ENCODE measurements around the gene DSCAM. TPM values are rescaled to one million over a fixed set of nuclear protein-coding genes. Genes with fewer than 3 reads are reported as not detected.

Gene DSCAM
- polyA plus RNA-seq, 4 donors: under 0.01 to 0.22 (median 0.13) TPM; not detected in 1

DNA sequence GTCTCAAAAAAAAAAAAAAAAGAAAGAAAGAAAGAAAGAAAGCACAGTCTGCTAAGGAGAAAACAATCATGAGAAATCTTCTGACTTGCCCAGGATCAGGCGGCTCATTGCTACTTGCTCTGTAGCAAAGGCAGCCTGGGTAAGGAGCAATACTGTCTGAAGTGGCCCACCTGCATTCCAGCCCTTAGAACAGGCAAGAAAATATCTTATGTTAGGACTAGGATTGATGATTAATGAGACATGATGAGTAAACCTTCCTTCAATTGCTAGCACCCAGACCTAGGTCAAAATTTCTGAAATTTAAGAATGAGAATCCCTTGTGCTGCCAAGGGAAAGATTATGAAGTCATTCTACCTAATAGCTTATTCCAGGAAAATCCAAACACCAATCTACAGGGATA, 140.8 kb downstream of the DSCAM start:
- H3K4me3 ChIP-seq (ENCODE audit: low read depth in 1 of 3, low read length in 3 of 3): no peak overlapping the region
- DNase-seq: no peak
- no peak for FAIRE-seq
- no peaks in the 10 kb centered on the region for H3K27me3 ChIP-seq (ENCODE audit: control insufficient read depth in 3 of 3, insufficient read depth in 3 of 3, low read length in 3 of 3)
- no peaks in the 10 kb centered on the region for H3K36me3 ChIP-seq (ENCODE audit: control insufficient read depth in 3 of 3, insufficient read depth in 2 of 3, low read depth in 1 of 3, low read length in 3 of 3)
- H3K4me1 ChIP-seq (ENCODE audit: control insufficient read depth in 3 of 3, insufficient read depth in 2 of 3, low read depth in 1 of 3, low read length in 2 of 3): no peaks in the 10 kb centered on the region
- no peaks in the 10 kb centered on the region for H3K9me3 ChIP-seq (ENCODE audit: control insufficient read depth in 2 of 2, insufficient read depth in 1 of 2, low read depth in 1 of 2, low read length in 1 of 2)
- H3K27ac ChIP-seq (ENCODE audit: low read depth in 1 of 3, low read length in 2 of 3): no peak overlapping the region
- WGBS, 3 donors: 84 to 88% (median 87%) methylated on average over 1 of the region's 1 CpG

DNA sequence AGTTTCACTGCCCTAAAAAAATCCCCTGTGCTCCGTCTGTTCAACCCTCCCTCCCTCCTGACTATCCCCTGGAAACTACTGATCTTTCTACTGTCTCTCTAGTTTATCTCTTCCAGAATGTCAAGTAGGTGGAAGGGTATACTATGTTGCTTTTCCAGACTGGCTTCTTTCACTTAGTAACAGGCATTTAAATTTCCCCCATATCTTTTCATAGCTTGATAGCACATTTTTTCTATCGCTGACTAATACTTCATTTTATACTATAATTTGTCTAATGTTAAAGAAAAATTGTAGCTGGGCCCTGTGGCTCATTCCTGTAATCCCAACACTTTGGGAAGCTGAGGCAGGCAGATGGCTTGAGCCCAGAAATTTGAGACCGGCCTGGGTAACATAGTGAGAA, 142.8 kb downstream of the DSCAM start:
- Histone ChIP-seq H3K36me3 (ENCODE audit: control insufficient read depth in 3 of 3, insufficient read depth in 2 of 3, low read depth in 1 of 3, low read length in 3 of 3) (no peaks in the 10 kb centered on the region), H3K4me3 (ENCODE audit: low read depth in 1 of 3, low read length in 3 of 3) (no peak overlapping the region), H3K27me3 (ENCODE audit: control insufficient read depth in 3 of 3, insufficient read depth in 3 of 3, low read length in 3 of 3) (no peaks in the 10 kb centered on the region), H3K27ac (ENCODE audit: low read depth in 1 of 3, low read length in 2 of 3) (no peak overlapping the region), H3K4me1 (ENCODE audit: control insufficient read depth in 3 of 3, insufficient read depth in 2 of 3, low read depth in 1 of 3, low read length in 2 of 3) (no peaks in the 10 kb centered on the region), H3K9me3 (ENCODE audit: control insufficient read depth in 2 of 2, insufficient read depth in 1 of 2, low read depth in 1 of 2, low read length in 1 of 2) (no peaks in the 10 kb centered on the region)
- FAIRE-seq (no peak), DNase-seq (no peak)
- 73 to 82% (median 76%) methylated on average over 3 of the region's 3 CpGs for WGBS, 3 donors

DNA sequence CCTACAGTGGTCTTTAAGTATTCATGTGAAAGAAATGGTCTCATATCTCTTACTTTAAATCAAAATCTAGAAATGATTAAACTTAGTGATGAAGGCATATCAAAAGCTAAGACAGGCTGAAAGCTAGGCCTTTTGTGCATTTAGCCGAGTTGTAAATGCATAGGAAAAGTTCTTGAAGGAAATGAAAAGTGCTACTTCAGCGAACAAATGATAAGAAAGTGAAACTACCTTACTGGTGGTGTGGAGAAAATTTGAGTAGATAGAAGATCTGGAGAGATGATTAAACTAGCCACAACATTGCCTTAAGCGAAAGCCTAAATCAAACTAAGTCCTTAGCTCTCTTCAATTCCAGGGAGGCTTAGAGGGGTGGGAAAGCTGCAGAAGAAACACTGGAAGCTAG, 147.6 kb downstream of the DSCAM start:
- no peak for FAIRE-seq
- Histone ChIP-seq H3K36me3 (ENCODE audit: control insufficient read depth in 3 of 3, insufficient read depth in 2 of 3, low read depth in 1 of 3, low read length in 3 of 3) (no peaks in the 10 kb centered on the region), H3K27ac (ENCODE audit: low read depth in 1 of 3, low read length in 2 of 3) (no peak overlapping the region), H3K4me3 (ENCODE audit: low read depth in 1 of 3, low read length in 3 of 3) (no peak overlapping the region), H3K27me3 (ENCODE audit: control insufficient read depth in 3 of 3, insufficient read depth in 3 of 3, low read length in 3 of 3) (no peaks in the 10 kb centered on the region), H3K9me3 (ENCODE audit: control insufficient read depth in 2 of 2, insufficient read depth in 1 of 2, low read depth in 1 of 2, low read length in 1 of 2) (no peaks in the 10 kb centered on the region), H3K4me1 (ENCODE audit: control insufficient read depth in 3 of 3, insufficient read depth in 2 of 3, low read depth in 1 of 3, low read length in 2 of 3) (no peaks in the 10 kb centered on the region)
- DNase-seq: no peak
- 53 to 82% (median 69%) methylated on average over 3 of the region's 3 CpGs for WGBS, 3 donors

DNA sequence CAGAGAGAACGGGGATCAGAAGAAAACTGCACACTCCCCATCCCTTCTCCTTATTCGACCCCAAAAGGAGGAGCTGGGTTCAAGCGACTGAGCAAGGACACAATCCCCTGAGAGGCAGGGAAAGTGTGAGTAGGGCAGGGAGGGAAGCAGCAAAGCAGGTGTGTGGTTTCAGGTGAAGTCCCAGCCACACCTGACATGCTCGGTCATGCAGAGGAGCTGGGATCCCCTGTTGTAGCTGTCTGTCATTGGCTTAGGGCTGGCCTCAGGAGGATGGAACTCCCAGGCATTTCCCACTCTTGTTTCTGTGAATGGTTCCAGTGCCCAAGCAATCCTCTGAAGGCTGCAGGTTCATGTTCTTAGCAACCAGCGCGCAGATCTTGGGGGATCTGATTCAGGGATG, 150.7 kb downstream of the DSCAM start:
- Histone ChIP-seq H3K9me3 (ENCODE audit: control insufficient read depth in 2 of 2, insufficient read depth in 1 of 2, low read depth in 1 of 2, low read length in 1 of 2) (no peaks in the 10 kb centered on the region), H3K4me1 (ENCODE audit: control insufficient read depth in 3 of 3, insufficient read depth in 2 of 3, low read depth in 1 of 3, low read length in 2 of 3) (no peaks in the 10 kb centered on the region), H3K27ac (ENCODE audit: low read depth in 1 of 3, low read length in 2 of 3) (no peak overlapping the region), H3K27me3 (ENCODE audit: control insufficient read depth in 3 of 3, insufficient read depth in 3 of 3, low read length in 3 of 3) (no peaks in the 10 kb centered on the region), H3K4me3 (ENCODE audit: low read depth in 1 of 3, low read length in 3 of 3) (no peak overlapping the region), H3K36me3 (ENCODE audit: control insufficient read depth in 3 of 3, insufficient read depth in 2 of 3, low read depth in 1 of 3, low read length in 3 of 3) (no peaks in the 10 kb centered on the region)
- 76 to 86% (median 82%) methylated on average over 6 of the region's 6 CpGs for WGBS, 3 donors
- DNase-seq (no peak), FAIRE-seq (no peak)

DNA sequence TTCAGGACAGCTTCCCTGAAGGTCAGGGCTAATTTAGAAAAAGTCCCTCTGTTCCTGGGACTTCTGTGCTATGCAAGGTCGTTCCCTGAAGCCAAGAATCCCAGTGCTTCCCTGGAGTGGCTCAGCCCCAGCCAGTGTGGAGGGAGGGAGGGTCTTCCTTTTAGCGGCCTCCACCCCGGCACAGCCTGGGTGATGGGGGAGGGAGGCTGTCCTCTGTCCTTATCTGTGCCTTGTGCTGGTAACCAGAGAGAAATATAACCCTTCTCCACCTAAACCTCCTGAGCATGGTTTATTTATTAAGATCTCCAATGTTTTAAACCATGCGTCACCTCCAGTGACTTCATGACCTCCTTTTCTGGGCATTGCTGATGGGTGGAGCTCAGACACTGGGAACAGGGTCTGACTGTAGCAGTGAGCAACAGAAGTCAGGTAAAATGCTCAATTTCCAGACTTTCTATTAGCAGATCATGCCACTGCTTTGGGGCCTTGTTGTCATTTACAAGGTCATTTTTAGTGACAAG, 157.1 kb downstream of the DSCAM start:
- 52 to 55% (median 53%) methylated on average over 4 of the region's 4 CpGs for WGBS, 3 donors
- Histone ChIP-seq H3K9me3 (ENCODE audit: control insufficient read depth in 2 of 2, insufficient read depth in 1 of 2, low read depth in 1 of 2, low read length in 1 of 2) (no peaks in the 10 kb centered on the region), H3K36me3 (ENCODE audit: control insufficient read depth in 3 of 3, insufficient read depth in 2 of 3, low read depth in 1 of 3, low read length in 3 of 3) (no peaks in the 10 kb centered on the region), H3K4me1 (ENCODE audit: control insufficient read depth in 3 of 3, insufficient read depth in 2 of 3, low read depth in 1 of 3, low read length in 2 of 3) (no peaks in the 10 kb centered on the region), H3K4me3 (ENCODE audit: low read depth in 1 of 3, low read length in 3 of 3) (no peak overlapping the region), H3K27ac (ENCODE audit: low read depth in 1 of 3, low read length in 2 of 3) (no peak overlapping the region), H3K27me3 (ENCODE audit: control insufficient read depth in 3 of 3, insufficient read depth in 3 of 3, low read length in 3 of 3) (no peaks in the 10 kb centered on the region)
- FAIRE-seq (no peak), DNase-seq (no peak)

- Histone ChIP-seq H3K27me3 (ENCODE audit: control insufficient read depth in 3 of 3, insufficient read depth in 3 of 3, low read length in 3 of 3) (no peaks in the 10 kb centered on the region), H3K9me3 (ENCODE audit: control insufficient read depth in 2 of 2, insufficient read depth in 1 of 2, low read depth in 1 of 2, low read length in 1 of 2) (no peaks in the 10 kb centered on the region), H3K36me3 (ENCODE audit: control insufficient read depth in 3 of 3, insufficient read depth in 2 of 3, low read depth in 1 of 3, low read length in 3 of 3) (no peaks in the 10 kb centered on the region), H3K27ac (ENCODE audit: low read depth in 1 of 3, low read length in 2 of 3) (no peak overlapping the region), H3K4me3 (ENCODE audit: low read depth in 1 of 3, low read length in 3 of 3) (no peak overlapping the region), H3K4me1 (ENCODE audit: control insufficient read depth in 3 of 3, insufficient read depth in 2 of 3, low read depth in 1 of 3, low read length in 2 of 3) (no peaks in the 10 kb centered on the region)
- FAIRE-seq (no peak), DNase-seq (no peak)
- 70 to 80% (median 78%) methylated on average over 4 of the region's 4 CpGs for WGBS, 3 donors
Measured at GRCh38 chr21:40689217-40689616, 157.7 kb downstream of the DSCAM start.

DNA sequence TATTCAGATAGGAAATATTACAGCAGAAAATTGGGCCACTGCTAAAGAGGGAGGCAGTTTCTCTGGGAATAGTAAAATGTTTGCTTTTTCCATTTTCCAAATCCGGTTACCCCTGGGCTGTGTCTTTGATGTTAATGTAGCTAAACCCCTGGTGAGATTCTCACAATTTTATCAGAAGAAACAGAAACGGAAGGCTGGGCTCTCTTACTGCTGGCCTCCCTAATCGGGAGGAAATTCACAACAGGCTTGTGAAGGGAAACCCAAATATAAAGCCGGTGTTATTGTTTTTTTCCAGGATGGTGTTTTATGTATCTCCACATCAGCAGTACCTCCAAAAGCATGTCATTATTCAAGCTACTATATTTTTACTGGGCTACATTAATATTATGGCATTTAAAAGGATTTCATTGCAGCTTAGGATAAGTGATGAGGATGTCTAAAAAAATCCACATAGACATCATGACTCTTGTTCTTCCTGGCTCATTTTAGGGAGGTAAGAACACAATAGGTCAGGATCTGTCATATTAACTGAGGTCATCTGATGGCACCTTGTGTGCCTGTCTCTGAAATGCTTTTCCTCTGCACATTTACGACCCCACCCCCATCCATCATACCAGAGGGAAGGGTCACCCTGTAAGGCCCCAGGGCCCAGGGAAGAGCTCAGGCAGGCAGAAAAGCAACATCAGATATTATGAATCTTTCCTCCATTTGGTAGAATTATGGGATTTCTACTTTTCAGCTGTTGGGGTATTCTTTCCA, 158.7 kb downstream of the DSCAM start:
- DNase-seq: no peak
- FAIRE-seq: no peak
- Histone ChIP-seq H3K9me3 (ENCODE audit: control insufficient read depth in 2 of 2, insufficient read depth in 1 of 2, low read depth in 1 of 2, low read length in 1 of 2) (no peaks in the 10 kb centered on the region), H3K27ac (ENCODE audit: low read depth in 1 of 3, low read length in 2 of 3) (no peak overlapping the region), H3K27me3 (ENCODE audit: control insufficient read depth in 3 of 3, insufficient read depth in 3 of 3, low read length in 3 of 3) (no peaks in the 10 kb centered on the region), H3K4me3 (ENCODE audit: low read depth in 1 of 3, low read length in 3 of 3) (no peak overlapping the region), H3K4me1 (ENCODE audit: control insufficient read depth in 3 of 3, insufficient read depth in 2 of 3, low read depth in 1 of 3, low read length in 2 of 3) (no peaks in the 10 kb centered on the region), H3K36me3 (ENCODE audit: control insufficient read depth in 3 of 3, insufficient read depth in 2 of 3, low read depth in 1 of 3, low read length in 3 of 3) (no peaks in the 10 kb centered on the region)
- WGBS, 3 donors: 45 to 52% (median 47%) methylated on average over 5 of the region's 5 CpGs

DNA sequence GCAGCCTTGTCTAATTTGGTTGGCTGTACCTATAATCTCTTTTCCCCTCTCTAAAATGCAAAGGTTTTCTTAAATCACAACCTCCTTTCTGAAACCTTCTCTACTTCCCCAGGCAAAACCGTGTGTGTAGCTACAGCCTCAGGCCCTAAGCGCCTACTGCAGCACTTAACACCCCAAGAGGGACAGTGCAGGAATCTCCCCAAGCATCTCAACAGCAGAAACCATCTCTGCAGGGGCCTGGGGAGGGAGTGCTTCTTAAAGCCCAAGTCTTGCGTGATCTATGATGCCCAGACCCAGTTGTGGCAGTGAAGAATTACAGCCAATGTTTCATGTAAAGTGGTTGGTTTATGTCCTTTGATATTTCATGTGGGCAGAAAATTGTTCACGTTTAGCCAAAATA, 159.3 kb downstream of the DSCAM start:
- no peak overlapping the region for H3K27ac ChIP-seq (ENCODE audit: low read depth in 1 of 3, low read length in 2 of 3)
- H3K4me3 ChIP-seq (ENCODE audit: low read depth in 1 of 3, low read length in 3 of 3): no peak overlapping the region
- H3K4me1 ChIP-seq (ENCODE audit: control insufficient read depth in 3 of 3, insufficient read depth in 2 of 3, low read depth in 1 of 3, low read length in 2 of 3): no peaks in the 10 kb centered on the region
- FAIRE-seq (no peak), DNase-seq (no peak)
- H3K36me3 ChIP-seq (ENCODE audit: control insufficient read depth in 3 of 3, insufficient read depth in 2 of 3, low read depth in 1 of 3, low read length in 3 of 3): no peaks in the 10 kb centered on the region
- 59 to 69% (median 60%) methylated on average over 4 of the region's 4 CpGs for WGBS, 3 donors
- peaks cover 0 to 3% of the 10 kb centered on the region in 2 donors for H3K9me3 ChIP-seq (ENCODE audit: control insufficient read depth in 2 of 2, insufficient read depth in 1 of 2, low read depth in 1 of 2, low read length in 1 of 2)
- no peaks in the 10 kb centered on the region for H3K27me3 ChIP-seq (ENCODE audit: control insufficient read depth in 3 of 3, insufficient read depth in 3 of 3, low read length in 3 of 3)

DNA sequence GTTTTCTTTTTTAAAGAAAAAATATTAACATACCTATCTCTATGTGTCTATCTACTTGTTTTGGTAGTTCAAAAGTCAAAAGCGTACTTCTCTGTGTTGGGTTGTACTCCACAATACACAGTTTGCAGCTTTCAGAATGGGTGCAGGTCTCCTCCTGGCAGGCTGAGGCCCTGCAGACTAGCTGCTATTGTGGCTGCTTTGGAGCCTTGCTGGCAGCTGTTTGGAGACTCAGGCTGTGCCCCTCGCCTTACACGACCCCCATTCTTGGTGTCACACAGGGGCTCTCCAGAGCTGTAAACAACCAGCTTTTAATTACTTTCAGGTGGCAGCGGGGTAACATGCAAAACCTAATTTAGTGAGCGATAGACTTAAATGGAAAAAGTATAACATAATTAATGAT, 160.4 kb downstream of the DSCAM start:
- 80 to 86% (median 82%) methylated on average over 5 of the region's 5 CpGs for WGBS, 3 donors
- peaks cover 0 to 3% of the 10 kb centered on the region in 2 donors for H3K9me3 ChIP-seq (ENCODE audit: control insufficient read depth in 2 of 2, insufficient read depth in 1 of 2, low read depth in 1 of 2, low read length in 1 of 2)
- H3K4me1 ChIP-seq (ENCODE audit: control insufficient read depth in 3 of 3, insufficient read depth in 2 of 3, low read depth in 1 of 3, low read length in 2 of 3): no peaks in the 10 kb centered on the region
- no peak overlapping the region for H3K27ac ChIP-seq (ENCODE audit: low read depth in 1 of 3, low read length in 2 of 3)
- FAIRE-seq: no peak
- no peak for DNase-seq
- no peak overlapping the region for H3K4me3 ChIP-seq (ENCODE audit: low read depth in 1 of 3, low read length in 3 of 3)
- H3K36me3 ChIP-seq (ENCODE audit: control insufficient read depth in 3 of 3, insufficient read depth in 2 of 3, low read depth in 1 of 3, low read length in 3 of 3): no peaks in the 10 kb centered on the region
- no peaks in the 10 kb centered on the region for H3K27me3 ChIP-seq (ENCODE audit: control insufficient read depth in 3 of 3, insufficient read depth in 3 of 3, low read length in 3 of 3)

Measured in small intestine (tissue), 7 donors.